ENCODE measurements around the gene WDR74. TPM values are rescaled to one million over a fixed set of nuclear protein-coding genes. Genes with fewer than 3 reads are reported as not detected.
A peak's percentile ranks its signal among the peaks of the same experiment; 100 is the strongest.

Gene WDR74
- polyA plus RNA-seq, 2 of the 4 experiments (the other 2 are of a cell fraction) = 52.9 to 90.6 TPM

DNA sequence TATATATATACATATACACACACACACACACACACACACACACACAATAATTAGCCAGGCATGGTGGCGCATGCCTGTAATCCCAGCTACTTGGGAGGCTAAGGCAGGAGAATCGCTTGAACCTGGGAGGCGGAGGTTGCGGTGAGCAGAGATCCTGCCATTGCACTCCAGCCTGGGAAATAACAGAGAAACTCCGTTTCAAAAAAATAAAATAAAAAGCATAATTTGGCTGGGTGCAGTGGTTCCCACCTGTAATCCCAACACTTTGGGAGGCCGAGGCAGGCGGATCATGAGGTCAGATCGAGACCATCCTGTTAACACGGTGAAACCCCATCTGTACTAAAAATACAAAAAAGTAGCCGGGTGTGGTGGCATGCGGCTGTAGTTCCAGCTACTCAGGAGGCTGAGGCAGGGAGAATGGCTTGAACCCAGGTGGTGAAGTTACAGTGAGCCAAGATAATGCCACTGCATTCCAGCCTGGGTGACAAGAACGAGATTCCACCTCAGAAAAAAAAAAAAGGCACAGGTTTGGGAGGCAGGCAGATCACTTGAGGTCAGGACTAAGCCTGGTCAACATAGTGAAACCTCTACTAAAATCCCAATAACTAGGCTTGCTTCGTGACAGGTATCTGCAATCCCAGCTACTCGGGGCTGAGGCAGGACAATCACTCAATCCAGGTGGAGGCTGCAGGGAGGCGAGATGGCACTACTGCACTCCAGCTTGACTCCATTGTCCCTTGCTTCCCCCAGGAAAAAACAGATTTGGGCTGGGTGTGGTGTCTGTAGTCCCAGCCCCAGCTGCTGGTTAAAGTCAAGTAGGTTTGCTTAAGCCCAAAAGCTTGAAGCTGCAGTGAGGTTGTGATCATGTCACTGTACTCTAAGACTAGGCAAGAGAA is 11.8 kb upstream of the WDR74 start:
- peak overlapping the region; percentile 98; the same call in 2 of the 3 replicates for H3K4me2 ChIP-seq
- peak; percentile 17 to 25; a peak in 5 of 6 replicates for ATAC-seq
- TF ChIP-seq ZC3H11A (IDR thresholded peaks at IDR 0.05) = no peak
- peak; percentile 40; the same call in 1 of the 2 replicates for TF ChIP-seq GATA3 (IDR thresholded peaks at IDR 0.05; ENCODE audit: borderline replicate concordance)
- TF ChIP-seq HOXA7 (CRISPR knock-in tag; IDR thresholded peaks at IDR 0.05) = peak; percentile 93
- TF ChIP-seq EHF (CRISPR knock-in tag; IDR thresholded peaks at IDR 0.05) = 0 out of 2 replicates have a peak, but pooled peaks have one; percentile 34
- TF ChIP-seq POLR2A (IDR thresholded peaks at IDR 0.05; ENCODE audit: low read length) = peak; percentile 18; the same call in 1 of the 2 replicates
- peak; percentile 75 to 84 for TF ChIP-seq JUN (IDR thresholded peaks at IDR 0.05)
- TF ChIP-seq, protein P1, sequence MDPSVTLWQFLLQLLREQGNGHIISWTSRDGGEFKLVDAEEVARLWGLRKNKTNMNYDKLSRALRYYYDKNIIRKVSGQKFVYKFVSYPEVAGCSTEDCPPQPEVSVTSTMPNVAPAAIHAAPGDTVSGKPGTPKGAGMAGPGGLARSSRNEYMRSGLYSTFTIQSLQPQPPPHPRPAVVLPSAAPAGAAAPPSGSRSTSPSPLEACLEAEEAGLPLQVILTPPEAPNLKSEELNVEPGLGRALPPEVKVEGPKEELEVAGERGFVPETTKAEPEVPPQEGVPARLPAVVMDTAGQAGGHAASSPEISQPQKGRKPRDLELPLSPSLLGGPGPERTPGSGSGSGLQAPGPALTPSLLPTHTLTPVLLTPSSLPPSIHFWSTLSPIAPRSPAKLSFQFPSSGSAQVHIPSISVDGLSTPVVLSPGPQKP (IDR thresholded peaks at IDR 0.05; ENCODE audit: low read depth, low read length) = no peak
- TF ChIP-seq, protein P2, sequence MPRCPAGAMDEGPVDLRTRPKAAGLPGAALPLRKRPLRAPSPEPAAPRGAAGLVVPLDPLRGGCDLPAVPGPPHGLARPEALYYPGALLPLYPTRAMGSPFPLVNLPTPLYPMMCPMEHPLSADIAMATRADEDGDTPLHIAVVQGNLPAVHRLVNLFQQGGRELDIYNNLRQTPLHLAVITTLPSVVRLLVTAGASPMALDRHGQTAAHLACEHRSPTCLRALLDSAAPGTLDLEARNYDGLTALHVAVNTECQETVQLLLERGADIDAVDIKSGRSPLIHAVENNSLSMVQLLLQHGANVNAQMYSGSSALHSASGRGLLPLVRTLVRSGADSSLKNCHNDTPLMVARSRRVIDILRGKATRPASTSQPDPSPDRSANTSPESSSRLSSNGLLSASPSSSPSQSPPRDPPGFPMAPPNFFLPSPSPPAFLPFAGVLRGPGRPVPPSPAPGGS (IDR thresholded peaks at IDR 0.05) = peak; percentile 92; the same call in 1 of the 3 replicates
- TF ChIP-seq MAFK (IDR thresholded peaks at IDR 0.05; ENCODE audit: partially characterized antibody) = no peak
- TF ChIP-seq, protein P3, sequence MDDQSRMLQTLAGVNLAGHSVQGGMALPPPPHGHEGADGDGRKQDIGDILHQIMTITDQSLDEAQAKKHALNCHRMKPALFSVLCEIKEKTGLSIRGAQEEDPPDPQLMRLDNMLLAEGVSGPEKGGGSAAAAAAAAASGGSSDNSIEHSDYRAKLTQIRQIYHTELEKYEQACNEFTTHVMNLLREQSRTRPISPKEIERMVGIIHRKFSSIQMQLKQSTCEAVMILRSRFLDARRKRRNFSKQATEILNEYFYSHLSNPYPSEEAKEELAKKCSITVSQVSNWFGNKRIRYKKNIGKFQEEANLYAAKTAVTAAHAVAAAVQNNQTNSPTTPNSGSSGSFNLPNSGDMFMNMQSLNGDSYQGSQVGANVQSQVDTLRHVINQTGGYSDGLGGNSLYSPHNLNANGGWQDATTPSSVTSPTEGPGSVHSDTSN (IDR thresholded peaks at IDR 0.05) = peak; percentile 67
- peak; percentile 97 for TF ChIP-seq POLR2AphosphoS2 (conservative IDR thresholded peaks at IDR 0.05; ENCODE audit: low read length)
- TF ChIP-seq FOXS1 (CRISPR knock-in tag; IDR thresholded peaks at IDR 0.05) = no peak
- no peak for TF ChIP-seq HOXB5 (CRISPR knock-in tag; IDR thresholded peaks at IDR 0.05)
- no peak for TF ChIP-seq MAZ (IDR thresholded peaks at IDR 0.05; ENCODE audit: borderline replicate concordance, low read depth, low read length)
- peak; percentile 56; the same call in 1 of the 2 replicates for TF ChIP-seq TP53 (CRISPR knock-in tag; IDR thresholded peaks at IDR 0.05)
- peak; percentile 54 for TF ChIP-seq RARB (CRISPR knock-in tag; IDR thresholded peaks at IDR 0.05)
- TF ChIP-seq ZNF302 (CRISPR knock-in tag; IDR thresholded peaks at IDR 0.05) = 0 out of 2 replicates have a peak, but pooled peaks have one; percentile 11
- TF ChIP-seq TFCP2L1 (CRISPR knock-in tag; IDR thresholded peaks at IDR 0.05) = peak; percentile 28
- TF ChIP-seq FOSB (CRISPR knock-in tag; IDR thresholded peaks at IDR 0.05) = peak; percentile 94
- TF ChIP-seq CHD2 (IDR thresholded peaks at IDR 0.05; ENCODE audit: low read length, partially characterized antibody) = peak; percentile 17
- no peak for TF ChIP-seq NPAS2 (CRISPR knock-in tag; IDR thresholded peaks at IDR 0.05; ENCODE audit: borderline replicate concordance)
- no peak for FAIRE-seq
- H3K27ac ChIP-seq = 0 out of 6 replicates have a peak overlapping the region, but pooled peaks of 1 of the 2 experiments have one; percentile 17
- POLR2A ChIA-PET = interaction anchor here (0.5 to 9.3 kb wide), 6 partner anchors 11 to 1396 kb away, joined by 3 to 159 read pairs (median 4); partner anchors contain the start of genes PPP1R14B, WDR74 and ZBTB3
- CTCF ChIA-PET = interaction anchor here (0.6 to 1.7 kb wide), 5 partner anchors 13 to 91 kb away, joined by 3 to 6 read pairs (median 3); no protein-coding TSS in a partner anchor
- no peaks in the 10 kb centered on the region for H3K9me3 ChIP-seq
- WGBS (ENCODE audit: missing lambda C conversion rate) = 50% methylated on average over 14 of the region's 15 CpGs
- no peak overlapping the region for H3K4me3 ChIP-seq
- peaks cover 27% of the 10 kb centered on the region for H3K4me1 ChIP-seq
- DNase-seq (ENCODE audit: low read depth in 1 of 2, low spot score in 1 of 2) = peak in 1 of 2 experiments; percentile 51

GRCh38 chr11:62847767-62848314 is 8.5 kb upstream of the WDR74 start:
- no peaks in the 10 kb centered on the region for H3K9me3 ChIP-seq
- H3K4me2 ChIP-seq = no peak overlapping the region
- H3K4me1 ChIP-seq = peaks cover 19% of the 10 kb centered on the region
- H3K27ac ChIP-seq = no peak overlapping the region
- no peak overlapping the region for H3K4me3 ChIP-seq
- FAIRE-seq (no peak), DNase-seq (ENCODE audit: low read depth in 1 of 2, low spot score in 1 of 2) (no peak), ATAC-seq (no peak)
- 22% methylated on average over 1 of the region's 1 CpG for WGBS (ENCODE audit: missing lambda C conversion rate)
- ChIA-PET CTCF (interaction anchor here (0.5 to 1.9 kb wide), 3 partner anchors 14 to 61 kb away, joined by 3 to 4 read pairs (median 4); no protein-coding TSS in a partner anchor), POLR2A (no interaction called here)
- TF ChIP-seq KDM1A (IDR thresholded peaks at IDR 0.05; ENCODE audit: low read depth) (no peak), ESRRA (IDR thresholded peaks at IDR 0.05; ENCODE audit: borderline replicate concordance, low read length) (no peak), NR3C1 (IDR thresholded peaks at IDR 0.05) (no peak), ZNF302 (CRISPR knock-in tag; IDR thresholded peaks at IDR 0.05) (no peak), EP300 (IDR thresholded peaks at IDR 0.05) (no peak), JUNB (IDR thresholded peaks at IDR 0.05) (no peak), HDAC2 (IDR thresholded peaks at IDR 0.05) (no peak), EHMT2 (IDR thresholded peaks at IDR 0.05; ENCODE audit: low read depth) (no peak), RFX5 (IDR thresholded peaks at IDR 0.05) (no peak), HOXA7 (CRISPR knock-in tag; IDR thresholded peaks at IDR 0.05) (no peak)
- TF ChIP-seq, protein P2 (IDR thresholded peaks at IDR 0.05) = no peak
- TF ChIP-seq, protein P4, sequence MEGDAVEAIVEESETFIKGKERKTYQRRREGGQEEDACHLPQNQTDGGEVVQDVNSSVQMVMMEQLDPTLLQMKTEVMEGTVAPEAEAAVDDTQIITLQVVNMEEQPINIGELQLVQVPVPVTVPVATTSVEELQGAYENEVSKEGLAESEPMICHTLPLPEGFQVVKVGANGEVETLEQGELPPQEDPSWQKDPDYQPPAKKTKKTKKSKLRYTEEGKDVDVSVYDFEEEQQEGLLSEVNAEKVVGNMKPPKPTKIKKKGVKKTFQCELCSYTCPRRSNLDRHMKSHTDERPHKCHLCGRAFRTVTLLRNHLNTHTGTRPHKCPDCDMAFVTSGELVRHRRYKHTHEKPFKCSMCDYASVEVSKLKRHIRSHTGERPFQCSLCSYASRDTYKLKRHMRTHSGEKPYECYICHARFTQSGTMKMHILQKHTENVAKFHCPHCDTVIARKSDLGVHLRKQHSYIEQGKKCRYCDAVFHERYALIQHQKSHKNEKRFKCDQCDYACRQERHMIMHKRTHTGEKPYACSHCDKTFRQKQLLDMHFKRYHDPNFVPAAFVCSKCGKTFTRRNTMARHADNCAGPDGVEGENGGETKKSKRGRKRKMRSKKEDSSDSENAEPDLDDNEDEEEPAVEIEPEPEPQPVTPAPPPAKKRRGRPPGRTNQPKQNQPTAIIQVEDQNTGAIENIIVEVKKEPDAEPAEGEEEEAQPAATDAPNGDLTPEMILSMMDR (IDR thresholded peaks at IDR 0.05) = no peak
